Measurements from ENCODE around the gene NIN.

GRCh38 chr14:50714450-50715073, 116.4 kb downstream of the NIN start:
- TF ChIP-seq EP300 (conservative IDR thresholded peaks at IDR 0.05; ENCODE audit: poor library complexity, severe bottlenecking): no peak
- TF ChIP-seq CTCF (IDR thresholded peaks at IDR 0.05; ENCODE audit: poor library complexity, severe bottlenecking): no peak
- TF ChIP-seq MXI1 (conservative IDR thresholded peaks at IDR 0.05; ENCODE audit: poor library complexity, severe bottlenecking): no peak
- no peak for TF ChIP-seq REST (IDR thresholded peaks at IDR 0.05; ENCODE audit: borderline replicate concordance)
- TF ChIP-seq POLR2AphosphoS5 (IDR thresholded peaks at IDR 0.05): no peak
- TF ChIP-seq RAD21 (conservative IDR thresholded peaks at IDR 0.05): no peak
- TF ChIP-seq EZH2 (IDR thresholded peaks at IDR 0.05; ENCODE audit: borderline replicate concordance, insufficient read depth, low read length, poor library complexity, severe bottlenecking): no peak
- no peak for TF ChIP-seq SMC3 (conservative IDR thresholded peaks at IDR 0.05; ENCODE audit: poor library complexity)
